GM12878 (cell line): ENCODE measurements around the gene ANKRD66. TPM values are rescaled to one million over a fixed set of nuclear protein-coding genes. Genes with fewer than 3 reads are reported as not detected.

Experiments
- ATAC-seq: fragments of 200-7000 bp; cut with Tn5 transposase; 3 replicates; pipeline ENCODE4 v1.9.1; 2020; ENCODE audit warnings: mild to moderate bottlenecking, moderate library complexity
- BruUV-seq: library from RNA; stranded (reverse); fragments of 400-500 nt; replicated peaks from 2 replicates; lab custom pipeline; 2021; lab: Mats Ljungman, UMichigan
- CTCF ChIA-PET: fragments of 300-600 bp; sonication (Branson Sonifier 250); formaldehyde crosslinking; extraction: SDS; loops from one replicate; lab custom pipeline; 2021; ENCODE audit warnings: inconsistent platforms; lab: Yijun Ruan, JAX
- POLR2A ChIA-PET: fragments of 350-600 bp; formaldehyde crosslinking; extraction: SDS; loops from one replicate; lab custom pipeline; 2021; ENCODE audit warnings: inconsistent platforms; lab: Charles Lee
- RAD21 ChIA-PET: fragments of 300-600 bp; sonication (Branson Sonifier 250); formaldehyde crosslinking; loops from one replicate; lab custom pipeline; 2023; ENCODE audit warnings: antibody characterized with exemption; ENCODE audit not compliant: unreplicated experiment; lab: Charles Lee
- SMC1A ChIA-PET: fragments of 300-600 bp; sonication (Branson Sonifier 250); formaldehyde crosslinking; loops from one replicate; lab custom pipeline; 2023; ENCODE audit not compliant: unreplicated experiment, uncharacterized antibody; lab: Charles Lee
- DNase-seq: peaks from one replicate; pipeline ENCODE4 v3.0.0-alpha.2; 2011; ENCODE audit warnings: low read depth, low spot score
- FAIRE-seq: peaks from 3 replicates; lab custom pipeline; 2011; peaks lifted over from hg19 to GRCh38; lab: Jason Lieb, UNC
- H2AFZ ChIP-seq: 2 replicates; pipeline ENCODE4 v1.6.0; 2011; ENCODE audit warnings: low read depth, low read length, control low read depth; ENCODE audit not compliant: control insufficient read depth
- H3K27ac ChIP-seq: 2 replicates; pipeline ENCODE4 v1.5.1; 2011; ENCODE audit warnings: control low read depth; ENCODE audit not compliant: control insufficient read depth, insufficient read depth
- H3K27me3 ChIP-seq, 2 experiments: replicated peaks in 1 of 2; 2 replicates each; pipeline versions ENCODE4 v1.6.0 to v1.6.1; 2011; ENCODE audit warnings: low read length in 1 of 2; ENCODE audit not compliant: control insufficient read depth in 2 of 2, insufficient read depth in 2 of 2
- H3K36me3 ChIP-seq, 2 experiments: 2 replicates each; pipeline ENCODE4 v1.5.1; 2011; ENCODE audit warnings: low read length in 1 of 2; ENCODE audit not compliant: control insufficient read depth in 2 of 2, insufficient read depth in 2 of 2
- H3K4me1 ChIP-seq: 2 replicates; pipeline ENCODE4 v1.6.1; 2011; ENCODE audit warnings: mild to moderate bottlenecking, low read length, moderate library complexity, mixed read lengths; ENCODE audit not compliant: control insufficient read depth, insufficient read depth
- H3K4me2 ChIP-seq: 2 replicates; pipeline ENCODE4 v1.6.0; 2011; ENCODE audit warnings: control low read depth; ENCODE audit not compliant: control insufficient read depth, insufficient read depth
- H3K4me3 ChIP-seq: fragments of 200-600 bp; sonication (generic); 2 replicates; pipeline ENCODE4 v1.5.1; 2016
- H3K79me2 ChIP-seq: 2 replicates; pipeline ENCODE4 v1.6.0; 2011; ENCODE audit warnings: low read length; ENCODE audit not compliant: control insufficient read depth, insufficient read depth
- H3K9ac ChIP-seq: 2 replicates; pipeline ENCODE4 v1.8.0; 2011; ENCODE audit warnings: low read length, control low read depth, mixed read lengths; ENCODE audit not compliant: control insufficient read depth, insufficient read depth
- H3K9me3 ChIP-seq: replicated peaks from 3 replicates; pipeline ENCODE4 v1.5.1; 2011; ENCODE audit warnings: mild to moderate bottlenecking, low read length; ENCODE audit not compliant: control insufficient read depth, insufficient read depth
- H4K20me1 ChIP-seq: 2 replicates; pipeline ENCODE4 v1.6.0; 2011; ENCODE audit not compliant: control insufficient read depth, insufficient read depth
- ATF7 ChIP-seq: fragments of 450-650 bp; IDR thresholded peaks from 2 replicates; pipeline ENCODE4 v1.6.1; 2016; ENCODE audit warnings: low read depth, mild to moderate bottlenecking
- BRCA1 ChIP-seq: IDR thresholded peaks from 2 replicates; pipeline ENCODE4 v1.6.1; 2011; ENCODE audit warnings: low read depth, low read length, improper control_type of control experiment
- DPF2 ChIP-seq: fragments of 450-650 bp; IDR thresholded peaks from 2 replicates; pipeline ENCODE4 v1.6.1; 2017; ENCODE audit warnings: mild to moderate bottlenecking
- EGR1 ChIP-seq, 2 experiments: IDR thresholded peaks; 1 replicate in 1 of 2; 2 replicates in 1 of 2; pipeline ENCODE4 v1.6.1; 2011 to 2012; ENCODE audit warnings: low read depth in 2 of 2, low read length in 2 of 2, borderline replicate concordance in 1 of 2, mild to moderate bottlenecking in 1 of 2, moderate library complexity in 1 of 2
- ESRRA ChIP-seq: IDR thresholded peaks from 2 replicates; pipeline ENCODE4 v1.6.1; 2012; ENCODE audit warnings: mild to moderate bottlenecking, low read length, improper control_type of control experiment
- ETV6 ChIP-seq, 2 experiments: fragments of 450-650 bp in 1 of 2; IDR thresholded peaks in 1 of 2; conservative IDR thresholded peaks in 1 of 2; 2 replicates each; pipeline ENCODE4 v1.6.1; 2014; ENCODE audit warnings: antibody characterized with exemption in 1 of 2, borderline replicate concordance in 1 of 2, low read depth in 1 of 2, mild to moderate bottlenecking in 1 of 2, moderate library complexity in 1 of 2
- LARP7 ChIP-seq: fragments of 450-650 bp; IDR thresholded peaks from 2 replicates; pipeline ENCODE4 v1.6.1; 2017; ENCODE audit warnings: mild to moderate bottlenecking
- PAX5 ChIP-seq: IDR thresholded peaks from 2 replicates; pipeline ENCODE4 v1.6.1; 2011; ENCODE audit warnings: low read depth, low read length, borderline replicate concordance
- RFX5 ChIP-seq: IDR thresholded peaks from 2 replicates; pipeline ENCODE4 v1.6.1; 2011; ENCODE audit warnings: low read depth, low read length, improper control_type of control experiment
- SREBF1 ChIP-seq: IDR thresholded peaks from 2 replicates; pipeline ENCODE4 v1.6.1; 2012; ENCODE audit warnings: mild to moderate bottlenecking, low read length
- SUPT20H ChIP-seq: IDR thresholded peaks from 2 replicates; pipeline ENCODE4 v1.6.1; 2011; ENCODE audit warnings: low read depth, mild to moderate bottlenecking, low read length, moderate library complexity, borderline replicate concordance; ENCODE audit not compliant: control insufficient read depth
- TAF1 ChIP-seq: IDR thresholded peaks from 2 replicates; pipeline ENCODE4 v1.6.1; 2011; ENCODE audit warnings: mild to moderate bottlenecking, low read depth, low read length, borderline replicate concordance
- YY1 ChIP-seq: IDR thresholded peaks from 2 replicates; pipeline ENCODE4 v1.6.1; 2011; ENCODE audit warnings: low read depth, mild to moderate bottlenecking, low read length
- WGBS: methylation state at CpG from one replicate; pipeline ENCODE4 v1.1.6; 2016; ENCODE audit warnings: low lambda C conversion rate; ENCODE audit not compliant: insufficient replicate concordance, insufficient coverage; ENCODE audit errors: missing lambda C conversion rate; 5-methylcytosine and 5-hydroxymethylcytosine counted together
- in situ Hi-C: fragments of 300-500 bp; cut with MboI; formaldehyde crosslinking; loops from 9 replicates; pipeline ENCODE4 v1.14.3; 2018; ENCODE audit warnings: mixed read lengths
- intact Hi-C: fragments of 100-400 bp; cut with micrococcal nuclease; formaldehyde crosslinking; loops from one replicate; pipeline ENCODE4 v1.14.2; 2022; ENCODE audit not compliant: unreplicated experiment
- polyA plus RNA-seq, 11 experiments: library from polyadenylated mRNA; depleted of rRNA in 4 of 11; unstranded in 6 of 11; stranded (reverse) in 5 of 11; fragments of >200 nt; fragmentation: Nextera tagmentation in 4 of 11; fragmentation: Illumina TruSeq in 1 of 11; extraction: Ambion mirVana in 4 of 11; extraction: Trizol in 1 of 11; gene quantifications; 1 replicate in 1 of 11; 2 replicates in 10 of 11; pipeline versions ENCODE4 v1.2.1 to v1.2.3, GENCODE V29; 2011 to 2016; ENCODE audit warnings: inconsistent platforms in 2 of 11, missing spikeins in 2 of 11, low read depth in 1 of 11
- total RNA-seq, 4 experiments: library from RNA; depleted of rRNA in 3 of 4; stranded (reverse); fragments of >200 nt in 3 of 4; fragmentation: Illumina TruSeq in 1 of 4; extraction: Trizol in 1 of 4; gene quantifications; 2 replicates each; pipeline versions ENCODE4 v1.2.1 to v1.2.3, GENCODE V29; 2013 to 2021
- TF ChIP-seq, protein P1 (sequence below): fragments of 450-650 bp; IDR thresholded peaks from 2 replicates; pipeline ENCODE4 v1.6.1; 2017; ENCODE audit warnings: borderline replicate concordance
- TF ChIP-seq, protein P2 (sequence below): fragments of 450-650 bp; IDR thresholded peaks from 2 replicates; pipeline ENCODE4 v1.6.1; 2016; ENCODE audit warnings: mild to moderate bottlenecking
- TF ChIP-seq, protein P3 (sequence below): IDR thresholded peaks from 2 replicates; pipeline ENCODE4 v1.6.1; 2012; ENCODE audit warnings: low read length, inconsistent platforms

ANKRD66 gene
- total and polyA plus RNA-seq, 10 of the 15 experiments (the other 5 are each of a cell fraction or from before 2014, with no cell fraction given), result not detected

DNA sequence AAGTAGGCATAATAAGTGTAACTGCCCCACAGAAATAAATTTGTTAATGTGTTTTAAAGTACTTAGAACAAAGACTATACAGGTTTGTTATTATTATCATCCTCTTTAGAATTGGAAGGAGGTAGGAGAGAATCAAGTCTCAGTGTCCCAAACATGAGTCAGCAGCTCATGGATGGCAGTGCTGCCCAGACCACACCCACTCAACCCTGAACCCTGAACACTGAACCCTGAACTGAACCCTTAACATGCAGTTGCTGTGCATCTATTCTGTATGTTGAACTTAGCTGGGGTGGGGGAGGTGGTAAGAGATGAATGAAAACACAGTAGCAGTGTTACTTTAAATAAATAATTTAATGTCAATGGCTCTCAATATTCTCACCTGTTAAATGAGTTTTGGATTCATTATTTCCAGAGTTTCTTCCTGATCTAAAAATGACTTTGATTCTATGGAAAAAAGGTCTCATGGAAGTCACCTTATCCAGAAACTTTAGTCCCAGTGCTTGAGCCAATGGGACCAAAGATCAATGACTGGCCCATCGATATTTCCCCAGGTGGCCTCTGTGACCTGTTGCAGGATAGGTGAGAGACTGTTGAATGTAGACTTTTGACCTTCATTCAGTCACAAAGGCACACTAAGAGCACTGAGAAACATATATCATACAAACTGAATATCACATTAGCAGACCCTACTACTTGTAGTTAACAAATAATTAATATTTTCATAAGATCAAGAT is 3.1 kb upstream of the ANKRD66 start:
- in situ Hi-C loops, result no loop called here
- ATAC-seq (no peak), DNase-seq (no peak), FAIRE-seq (no peak)
- no peaks in the 10 kb centered on the region for H3K27me3 ChIP-seq
- H3K9ac ChIP-seq, result no peak overlapping the region
- H3K79me2 ChIP-seq, result no peaks in the 10 kb centered on the region
- no peaks in the 10 kb centered on the region for H3K36me3 ChIP-seq
- TF ChIP-seq, protein P1, sequence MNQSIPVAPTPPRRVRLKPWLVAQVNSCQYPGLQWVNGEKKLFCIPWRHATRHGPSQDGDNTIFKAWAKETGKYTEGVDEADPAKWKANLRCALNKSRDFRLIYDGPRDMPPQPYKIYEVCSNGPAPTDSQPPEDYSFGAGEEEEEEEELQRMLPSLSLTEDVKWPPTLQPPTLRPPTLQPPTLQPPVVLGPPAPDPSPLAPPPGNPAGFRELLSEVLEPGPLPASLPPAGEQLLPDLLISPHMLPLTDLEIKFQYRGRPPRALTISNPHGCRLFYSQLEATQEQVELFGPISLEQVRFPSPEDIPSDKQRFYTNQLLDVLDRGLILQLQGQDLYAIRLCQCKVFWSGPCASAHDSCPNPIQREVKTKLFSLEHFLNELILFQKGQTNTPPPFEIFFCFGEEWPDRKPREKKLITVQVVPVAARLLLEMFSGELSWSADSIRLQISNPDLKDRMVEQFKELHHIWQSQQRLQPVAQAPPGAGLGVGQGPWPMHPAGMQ, result no peak
- TF ChIP-seq EGR1 (IDR thresholded peaks at IDR 0.05; ENCODE audit: borderline replicate concordance in 1 of 2, low read depth in 2 of 2, low read length in 2 of 2) (no peak), PAX5 (no peak), TAF1 (no peak), ATF7 (no peak), SUPT20H (no peak), YY1 (no peak), ETV6 (conservative IDR thresholded peaks at IDR 0.05 in 1 of 2, IDR thresholded peaks at IDR 0.05 in 1 of 2; ENCODE audit: borderline replicate concordance in 1 of 2, low read depth in 1 of 2) (no peak), RFX5 (no peak), SREBF1 (no peak), LARP7 (no peak), ESRRA (no peak), DPF2 (no peak), BRCA1 (no peak)
- TF ChIP-seq, protein P2, sequence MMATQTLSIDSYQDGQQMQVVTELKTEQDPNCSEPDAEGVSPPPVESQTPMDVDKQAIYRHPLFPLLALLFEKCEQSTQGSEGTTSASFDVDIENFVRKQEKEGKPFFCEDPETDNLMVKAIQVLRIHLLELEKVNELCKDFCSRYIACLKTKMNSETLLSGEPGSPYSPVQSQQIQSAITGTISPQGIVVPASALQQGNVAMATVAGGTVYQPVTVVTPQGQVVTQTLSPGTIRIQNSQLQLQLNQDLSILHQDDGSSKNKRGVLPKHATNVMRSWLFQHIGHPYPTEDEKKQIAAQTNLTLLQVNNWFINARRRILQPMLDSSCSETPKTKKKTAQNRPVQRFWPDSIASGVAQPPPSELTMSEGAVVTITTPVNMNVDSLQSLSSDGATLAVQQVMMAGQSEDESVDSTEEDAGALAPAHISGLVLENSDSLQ, result no peak
- TF ChIP-seq, protein P3, sequence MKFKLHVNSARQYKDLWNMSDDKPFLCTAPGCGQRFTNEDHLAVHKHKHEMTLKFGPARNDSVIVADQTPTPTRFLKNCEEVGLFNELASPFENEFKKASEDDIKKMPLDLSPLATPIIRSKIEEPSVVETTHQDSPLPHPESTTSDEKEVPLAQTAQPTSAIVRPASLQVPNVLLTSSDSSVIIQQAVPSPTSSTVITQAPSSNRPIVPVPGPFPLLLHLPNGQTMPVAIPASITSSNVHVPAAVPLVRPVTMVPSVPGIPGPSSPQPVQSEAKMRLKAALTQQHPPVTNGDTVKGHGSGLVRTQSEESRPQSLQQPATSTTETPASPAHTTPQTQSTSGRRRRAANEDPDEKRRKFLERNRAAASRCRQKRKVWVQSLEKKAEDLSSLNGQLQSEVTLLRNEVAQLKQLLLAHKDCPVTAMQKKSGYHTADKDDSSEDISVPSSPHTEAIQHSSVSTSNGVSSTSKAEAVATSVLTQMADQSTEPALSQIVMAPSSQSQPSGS, result no peak
- POLR2A ChIA-PET, result no interaction called here
- no TSS peak for BruUV-seq
- H3K4me1 ChIP-seq, result no peaks in the 10 kb centered on the region
- WGBS, result 0% methylated on average over 1 of the region's 1 CpG
- H3K9me3 ChIP-seq, result no peaks in the 10 kb centered on the region
- no peak overlapping the region for H3K4me3 ChIP-seq
- no peak overlapping the region for H2AFZ ChIP-seq
- no peak overlapping the region for H3K4me2 ChIP-seq
- RAD21 ChIA-PET, result no interaction called here
- intact Hi-C loops, result no loop called here
- no peaks in the 10 kb centered on the region for H4K20me1 ChIP-seq
- SMC1A ChIA-PET, result no interaction called here
- CTCF ChIA-PET, result no interaction called here
- no peak overlapping the region for H3K27ac ChIP-seq
